HFF-Myc (cell line): ENCODE results near the gene GINS1.

Experiments used
- DNase-seq: peaks from one replicate; pipeline ENCODE4 v3.0.0-alpha.2; 2011; ENCODE audit warnings: low read depth; ENCODE audit errors: extremely low read depth
- H3K4me3 ChIP-seq: replicated peaks from 2 replicates; pipeline ENCODE4 v1.5.1; 2011; ENCODE audit warnings: low read depth, mild to moderate bottlenecking, control low read depth, low read length
- TF ChIP-seq, protein P1 (sequence below): IDR thresholded peaks from 2 replicates; pipeline ENCODE4 v1.5.1; 2012; ENCODE audit warnings: mild to moderate bottlenecking, low read depth, low read length, control low read depth; ENCODE audit errors: missing control alignments

Gene GINS1

DNA sequence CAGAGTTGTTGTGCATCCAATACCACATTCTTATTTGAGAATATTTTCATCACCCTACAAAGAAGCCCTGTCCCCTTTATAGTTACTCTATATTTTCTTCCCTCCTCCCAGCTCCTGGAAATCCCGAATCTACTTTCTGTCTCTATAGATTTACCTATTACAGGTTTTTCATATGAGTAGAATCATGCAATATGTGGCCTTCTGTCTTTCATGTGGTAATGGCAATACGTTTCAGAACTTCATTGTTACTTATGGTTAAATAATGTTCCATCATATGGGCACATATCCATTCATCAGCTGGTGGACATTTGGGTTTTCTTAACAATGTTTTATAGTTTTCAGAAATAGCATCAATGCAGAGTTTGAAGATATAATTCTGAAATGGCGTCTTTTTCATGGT is 17.1 kb downstream of the GINS1 start:
- TF ChIP-seq, protein P1, sequence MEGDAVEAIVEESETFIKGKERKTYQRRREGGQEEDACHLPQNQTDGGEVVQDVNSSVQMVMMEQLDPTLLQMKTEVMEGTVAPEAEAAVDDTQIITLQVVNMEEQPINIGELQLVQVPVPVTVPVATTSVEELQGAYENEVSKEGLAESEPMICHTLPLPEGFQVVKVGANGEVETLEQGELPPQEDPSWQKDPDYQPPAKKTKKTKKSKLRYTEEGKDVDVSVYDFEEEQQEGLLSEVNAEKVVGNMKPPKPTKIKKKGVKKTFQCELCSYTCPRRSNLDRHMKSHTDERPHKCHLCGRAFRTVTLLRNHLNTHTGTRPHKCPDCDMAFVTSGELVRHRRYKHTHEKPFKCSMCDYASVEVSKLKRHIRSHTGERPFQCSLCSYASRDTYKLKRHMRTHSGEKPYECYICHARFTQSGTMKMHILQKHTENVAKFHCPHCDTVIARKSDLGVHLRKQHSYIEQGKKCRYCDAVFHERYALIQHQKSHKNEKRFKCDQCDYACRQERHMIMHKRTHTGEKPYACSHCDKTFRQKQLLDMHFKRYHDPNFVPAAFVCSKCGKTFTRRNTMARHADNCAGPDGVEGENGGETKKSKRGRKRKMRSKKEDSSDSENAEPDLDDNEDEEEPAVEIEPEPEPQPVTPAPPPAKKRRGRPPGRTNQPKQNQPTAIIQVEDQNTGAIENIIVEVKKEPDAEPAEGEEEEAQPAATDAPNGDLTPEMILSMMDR: no peak
- DNase-seq: no peak
- no peak overlapping the region for H3K4me3 ChIP-seq

DNA sequence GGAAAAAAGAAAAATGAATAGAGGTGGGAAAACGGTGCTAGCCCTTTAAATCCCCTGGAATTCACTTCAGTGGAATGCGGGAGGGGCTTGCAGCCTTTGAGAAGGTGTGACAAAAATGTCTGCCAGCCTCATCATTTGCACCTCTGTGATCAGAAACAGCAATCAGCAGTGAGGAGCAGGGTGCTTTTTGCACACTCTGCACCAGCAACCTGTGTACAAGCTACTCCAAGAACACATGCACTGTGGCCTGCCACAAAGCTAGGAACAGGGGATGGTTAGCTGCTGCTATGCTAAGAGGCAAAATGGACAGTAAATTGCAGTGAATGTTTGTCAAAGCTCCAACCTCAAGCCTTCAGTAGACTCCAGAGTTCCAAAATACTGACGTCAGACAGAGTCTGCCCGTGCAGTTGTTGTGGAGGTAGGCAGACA is 29.7 kb downstream of the GINS1 start:
- DNase-seq: no peak
- H3K4me3 ChIP-seq: no peak overlapping the region
- TF ChIP-seq, protein P1: no peak

DNA sequence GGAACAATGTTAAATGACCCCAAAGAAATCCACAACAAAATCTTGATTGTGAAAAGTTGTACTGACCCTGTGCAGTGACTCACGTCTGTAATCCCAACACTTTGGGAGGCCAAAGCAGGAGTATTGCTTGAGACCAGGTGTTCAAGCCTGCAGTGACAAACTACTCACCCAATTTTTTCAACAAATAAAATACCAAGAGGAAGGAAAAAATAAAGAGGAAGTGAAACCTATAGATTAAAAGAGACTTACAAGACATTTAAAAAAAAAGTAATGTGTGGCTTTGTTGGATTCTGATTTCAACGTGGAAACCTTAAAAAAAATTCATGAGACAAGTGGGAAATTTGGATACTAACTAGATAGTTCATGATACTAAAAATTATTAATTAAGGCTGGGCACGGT is 31.9 kb downstream of the GINS1 start:
- no peak for DNase-seq
- H3K4me3 ChIP-seq: no peak overlapping the region
- TF ChIP-seq, protein P1: no peak

DNA sequence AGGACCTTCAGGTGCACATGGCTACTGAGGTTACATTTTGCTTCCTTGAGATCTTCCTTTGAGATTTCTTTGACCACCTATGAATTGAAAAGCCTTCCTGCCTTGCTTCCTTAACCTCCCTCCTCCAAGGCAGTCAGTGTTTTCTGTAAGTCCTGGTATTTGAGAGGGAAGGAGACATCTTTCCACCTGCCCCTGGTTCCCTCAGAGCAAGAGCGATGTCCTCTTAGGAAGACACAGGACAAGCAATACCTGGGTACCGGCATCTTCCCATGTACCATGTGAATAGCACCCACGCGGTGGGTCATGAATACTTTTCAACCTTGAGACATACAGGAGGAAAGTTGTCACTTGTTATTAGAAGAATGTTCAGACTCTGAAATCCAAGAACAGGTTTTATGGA is 37.1 kb downstream of the GINS1 start:
- TF ChIP-seq, protein P1: no peak

DNA sequence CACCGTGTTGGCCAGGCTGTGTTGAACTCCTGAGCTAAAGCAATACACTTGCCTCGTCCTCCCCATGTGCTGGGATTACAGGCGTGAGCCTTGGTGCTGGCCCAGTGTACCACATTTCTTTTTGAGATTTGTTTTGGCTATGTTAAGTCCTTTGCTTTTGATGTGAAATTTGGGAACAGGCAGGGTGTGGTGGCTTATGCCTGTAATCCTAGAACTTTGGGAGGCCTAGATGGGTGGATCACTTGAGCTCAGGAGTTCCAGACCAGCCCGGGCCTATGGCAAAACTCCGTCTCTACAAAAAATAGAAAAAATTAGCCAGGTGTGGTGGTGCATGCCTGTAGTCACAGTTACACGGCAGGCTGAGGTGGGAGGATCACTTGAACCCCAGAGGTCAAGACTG is 40.2 kb downstream of the GINS1 start:
- DNase-seq: no peak
- no peak overlapping the region for H3K4me3 ChIP-seq
- TF ChIP-seq, protein P1: no peak

More for the DNA sequence above, 37.1 kb downstream of the GINS1 start:
- no peak for DNase-seq
- H3K4me3 ChIP-seq: no peak overlapping the region

DNA sequence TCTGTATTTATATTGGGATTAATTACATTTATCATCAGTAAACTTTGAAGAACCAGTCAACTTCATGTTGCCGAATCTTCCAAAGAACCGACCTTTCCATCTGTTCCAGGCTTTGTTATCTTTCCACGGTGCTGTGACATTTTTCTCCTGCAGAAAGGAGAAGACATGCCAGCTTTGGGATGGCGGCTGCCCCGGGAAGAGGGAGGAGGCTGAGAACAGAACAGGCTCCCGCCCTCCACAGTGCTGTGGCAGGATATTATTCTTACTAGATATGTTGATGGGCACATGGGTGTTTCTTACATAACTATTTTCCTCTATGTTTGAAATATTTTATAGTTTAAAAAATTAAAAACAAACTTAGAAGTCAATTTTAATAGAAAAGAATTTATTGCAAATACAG is 44.9 kb downstream of the GINS1 start:
- no peak for DNase-seq
- TF ChIP-seq, protein P1: no peak
- no peak overlapping the region for H3K4me3 ChIP-seq
